ENCODE data around the gene HOXC9.

Gene HOXC9

DNA sequence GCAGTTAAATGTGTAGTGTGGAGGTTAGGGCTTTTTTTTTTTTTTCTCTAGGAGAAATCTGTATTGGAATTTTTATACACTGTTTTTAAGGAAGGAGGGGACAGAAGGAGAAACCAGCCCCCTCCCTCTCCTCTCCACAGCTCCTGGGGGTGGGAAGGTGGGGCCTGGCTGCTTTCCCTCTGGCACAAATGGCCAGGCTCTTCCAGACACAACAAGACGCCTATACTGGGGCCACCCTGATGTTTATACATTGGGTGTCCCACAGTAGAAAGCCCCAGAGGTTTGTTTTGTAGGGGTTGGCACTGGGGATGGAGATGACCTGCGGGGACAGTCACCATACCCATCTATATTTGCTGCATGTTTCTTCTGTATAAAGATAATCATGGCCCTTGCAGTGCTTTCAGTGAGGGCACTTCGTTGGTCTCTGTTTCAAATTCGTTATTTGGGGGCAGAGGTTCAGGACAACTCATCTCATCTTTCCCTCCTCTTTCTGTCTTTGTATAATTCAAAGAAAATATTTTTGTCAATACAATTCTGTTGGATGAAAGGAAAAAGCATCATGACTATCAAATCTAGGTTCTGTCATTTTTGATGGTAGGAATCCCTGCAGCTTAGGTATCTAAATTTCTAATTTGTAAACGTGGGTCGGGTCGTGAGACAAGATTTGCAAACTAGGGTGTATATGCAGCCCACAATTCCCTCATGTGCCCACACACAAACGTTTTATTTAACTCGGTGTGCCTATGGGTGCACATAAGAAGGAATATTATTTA is 23.0 kb upstream of the HOXC9 start:
- DNase-seq = no peak

DNA sequence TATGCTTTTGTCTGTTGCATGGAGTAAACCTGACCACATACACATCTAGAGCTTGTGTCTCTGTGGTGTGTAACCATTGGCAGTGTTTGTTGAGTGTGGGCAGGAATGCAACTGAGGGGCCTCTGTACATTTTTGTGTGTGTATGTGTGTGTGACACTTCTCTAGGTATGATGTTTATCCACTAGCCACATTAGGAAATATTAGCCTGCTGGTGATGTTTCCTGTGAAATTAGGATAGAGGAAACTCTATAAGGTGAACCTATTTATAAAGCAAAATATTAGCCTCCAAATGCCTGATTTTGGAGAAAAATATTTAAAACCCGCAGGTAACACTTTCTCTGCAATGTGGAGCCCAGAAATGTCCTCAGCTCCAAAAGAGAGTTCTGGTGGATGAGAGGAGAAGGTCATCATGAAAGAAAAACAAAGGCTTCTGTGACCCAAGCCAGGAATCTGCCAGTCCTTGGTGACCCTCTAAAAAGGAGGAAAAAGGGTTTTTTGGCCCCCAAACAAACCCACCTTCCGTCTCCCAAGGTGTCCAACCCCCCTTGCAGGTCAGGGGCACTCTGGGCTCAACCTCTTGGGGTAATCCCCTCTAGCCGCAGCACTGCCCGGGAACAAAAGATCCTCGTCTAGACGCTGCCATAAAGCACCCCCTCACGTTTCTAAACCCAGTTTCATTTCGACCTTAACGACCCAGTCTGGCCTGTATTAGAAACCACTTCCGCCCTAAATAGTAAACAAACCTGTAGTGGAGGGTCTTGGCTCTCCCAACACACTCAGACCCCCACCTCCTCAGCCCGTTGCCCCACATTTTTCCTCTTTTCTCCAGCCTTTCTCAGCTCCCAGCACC is 22.1 kb upstream of the HOXC9 start:
- DNase-seq = no peak

DNA sequence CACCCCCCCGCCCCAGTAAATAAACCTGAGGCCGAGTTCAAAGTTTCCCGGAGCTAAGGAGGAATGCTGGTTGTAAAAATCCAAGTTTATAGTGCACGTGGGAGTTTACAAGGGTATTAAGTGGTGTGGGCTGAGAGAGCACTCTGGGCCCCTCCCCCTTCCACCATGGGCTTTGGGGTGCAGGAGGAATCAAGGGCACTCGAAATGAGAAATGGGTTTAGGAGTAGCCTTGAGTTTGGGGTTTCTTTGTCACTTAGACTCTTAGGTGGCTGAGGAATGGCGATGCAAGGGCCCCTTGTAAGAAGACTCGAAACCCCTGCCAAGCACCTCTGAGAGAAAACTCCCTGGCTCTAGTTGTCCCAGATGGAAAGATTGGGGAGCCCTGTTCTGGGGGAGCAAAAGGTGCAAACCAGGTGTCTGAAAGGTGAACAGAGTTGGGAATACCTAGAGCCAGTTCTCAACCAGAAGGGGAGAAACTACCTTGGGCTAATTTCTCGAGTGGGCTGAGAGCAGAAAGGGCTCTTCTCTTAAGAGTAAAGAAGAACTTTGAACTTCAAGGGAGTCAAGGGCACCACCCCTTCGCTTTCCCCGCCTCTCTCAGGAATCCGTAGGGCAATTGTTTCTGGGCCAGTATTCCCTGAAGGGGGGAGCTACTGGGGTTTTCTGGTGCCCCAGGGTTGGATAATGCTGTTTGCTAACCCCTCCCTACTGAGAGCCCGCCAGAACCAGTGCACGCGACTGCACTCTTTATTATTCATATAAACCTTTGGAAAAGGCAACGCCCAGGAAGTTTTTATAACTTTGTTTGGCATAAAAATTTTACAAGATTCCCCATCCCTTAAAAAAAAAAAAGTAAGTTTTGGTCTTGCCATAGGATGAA is 21.2 kb upstream of the HOXC9 start:
- DNase-seq = no peak

DNA sequence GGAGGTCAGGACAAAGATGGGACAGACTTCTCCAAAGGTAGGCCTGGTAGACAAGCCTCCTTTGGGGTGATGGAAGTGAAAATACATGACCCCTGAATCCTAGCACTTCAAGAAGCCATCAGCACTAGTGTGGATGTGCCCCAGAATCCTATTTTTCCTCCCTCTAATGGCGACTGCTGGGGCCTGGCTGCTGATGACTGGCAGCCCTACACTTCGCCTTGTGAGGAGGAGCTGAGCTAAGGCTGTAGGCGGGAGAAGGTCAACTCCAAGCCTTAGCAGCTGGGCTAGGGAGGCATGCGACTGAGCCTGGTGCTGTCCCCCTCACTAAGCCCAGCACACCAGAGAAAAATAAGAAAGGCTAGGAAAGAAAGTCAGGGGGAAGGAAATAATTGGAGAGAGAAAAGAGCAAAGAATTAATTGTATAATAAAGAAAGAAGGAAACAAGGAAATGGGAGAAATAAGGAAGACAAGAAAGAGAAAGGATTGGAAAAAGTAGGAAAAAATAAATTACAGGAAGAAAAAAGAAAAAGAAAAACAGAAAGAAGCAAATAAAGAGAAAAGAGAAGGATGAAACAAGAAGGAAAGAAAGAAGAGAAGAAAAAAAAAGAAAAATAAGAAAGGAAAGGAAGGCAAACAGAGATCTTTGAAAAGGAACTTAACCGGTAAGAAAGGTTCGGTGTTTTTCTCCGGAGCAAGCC is 19.7 kb upstream of the HOXC9 start:
- no peak for DNase-seq

DNA sequence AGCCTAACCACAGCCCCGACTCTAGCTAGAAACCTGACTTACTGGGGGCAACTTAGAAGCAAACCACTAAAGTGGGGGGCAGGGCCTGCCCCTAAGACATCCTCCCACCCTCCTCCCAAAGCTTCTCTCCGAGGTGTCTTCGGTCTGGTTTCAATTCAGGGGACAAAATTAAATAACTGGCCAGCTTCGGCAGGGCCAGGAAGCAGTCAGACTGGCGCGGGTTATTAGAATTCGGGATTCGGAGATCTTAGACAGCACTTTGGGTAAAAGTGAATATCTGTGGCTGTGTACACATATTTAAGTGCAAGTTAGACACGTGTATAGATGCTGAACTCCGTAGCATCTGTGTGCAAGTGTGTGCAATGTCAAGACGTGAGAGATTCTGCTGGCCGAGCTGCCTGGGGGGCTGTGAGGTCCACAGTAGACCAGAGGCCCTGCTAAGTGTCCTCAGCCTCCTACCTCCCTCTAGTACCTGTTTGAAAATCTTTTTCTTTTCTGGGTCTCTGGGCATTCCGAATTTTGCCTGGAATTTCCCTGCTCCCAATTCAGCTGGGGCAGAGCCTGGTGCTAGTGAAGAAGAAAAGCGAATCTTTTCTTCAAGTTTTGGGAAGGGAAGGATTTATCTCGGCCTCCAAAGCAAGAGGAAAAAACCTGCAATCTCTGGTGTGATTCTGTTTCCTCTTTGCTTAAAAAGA is 19.0 kb upstream of the HOXC9 start:
- no peak for DNase-seq

DNA sequence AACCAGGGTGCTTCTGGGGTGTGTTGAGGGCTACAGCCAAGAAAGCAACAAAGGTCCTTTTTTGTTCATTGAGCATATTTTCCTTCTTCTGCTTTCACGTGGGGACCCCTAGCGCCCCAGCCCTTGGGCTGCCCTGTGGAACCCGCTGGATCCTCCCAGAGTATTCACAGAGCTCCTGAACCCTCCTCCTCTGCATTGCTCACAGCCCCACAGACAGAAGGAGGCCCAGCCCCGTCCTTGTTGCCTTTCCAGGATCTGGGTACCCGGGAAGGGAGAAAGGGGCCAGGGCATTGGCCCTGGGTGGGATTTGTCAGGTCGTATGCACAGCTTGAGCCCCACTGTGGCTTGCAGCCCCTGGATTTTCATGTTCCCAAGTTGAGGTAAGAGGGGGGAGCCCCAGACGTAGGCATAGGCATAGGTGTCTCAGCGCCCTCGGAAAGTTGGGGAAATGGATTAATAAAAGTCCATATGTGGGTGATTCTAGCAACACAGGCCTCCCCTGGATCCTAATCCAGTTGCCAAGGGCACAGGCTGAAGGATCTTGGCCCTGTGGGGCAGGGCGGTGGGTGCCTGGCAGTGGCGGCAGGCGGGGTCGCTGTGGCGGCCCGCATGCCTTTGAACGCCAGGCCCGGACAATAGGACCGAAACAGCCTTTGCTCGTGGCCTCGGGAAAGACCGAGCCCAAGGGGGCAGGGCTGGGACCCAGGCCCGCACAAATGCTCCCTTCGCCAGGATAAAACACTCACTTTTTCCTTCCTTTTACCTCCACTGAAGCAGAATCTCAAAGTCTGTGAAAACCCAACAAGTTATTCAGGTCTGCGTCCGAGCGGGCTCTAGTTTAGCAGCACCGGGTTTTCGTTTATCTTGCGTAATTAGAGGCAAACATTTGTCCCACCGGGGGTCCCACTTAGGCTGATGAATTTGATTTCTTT is 18.1 kb upstream of the HOXC9 start:
- DNase-seq = no peak

DNA sequence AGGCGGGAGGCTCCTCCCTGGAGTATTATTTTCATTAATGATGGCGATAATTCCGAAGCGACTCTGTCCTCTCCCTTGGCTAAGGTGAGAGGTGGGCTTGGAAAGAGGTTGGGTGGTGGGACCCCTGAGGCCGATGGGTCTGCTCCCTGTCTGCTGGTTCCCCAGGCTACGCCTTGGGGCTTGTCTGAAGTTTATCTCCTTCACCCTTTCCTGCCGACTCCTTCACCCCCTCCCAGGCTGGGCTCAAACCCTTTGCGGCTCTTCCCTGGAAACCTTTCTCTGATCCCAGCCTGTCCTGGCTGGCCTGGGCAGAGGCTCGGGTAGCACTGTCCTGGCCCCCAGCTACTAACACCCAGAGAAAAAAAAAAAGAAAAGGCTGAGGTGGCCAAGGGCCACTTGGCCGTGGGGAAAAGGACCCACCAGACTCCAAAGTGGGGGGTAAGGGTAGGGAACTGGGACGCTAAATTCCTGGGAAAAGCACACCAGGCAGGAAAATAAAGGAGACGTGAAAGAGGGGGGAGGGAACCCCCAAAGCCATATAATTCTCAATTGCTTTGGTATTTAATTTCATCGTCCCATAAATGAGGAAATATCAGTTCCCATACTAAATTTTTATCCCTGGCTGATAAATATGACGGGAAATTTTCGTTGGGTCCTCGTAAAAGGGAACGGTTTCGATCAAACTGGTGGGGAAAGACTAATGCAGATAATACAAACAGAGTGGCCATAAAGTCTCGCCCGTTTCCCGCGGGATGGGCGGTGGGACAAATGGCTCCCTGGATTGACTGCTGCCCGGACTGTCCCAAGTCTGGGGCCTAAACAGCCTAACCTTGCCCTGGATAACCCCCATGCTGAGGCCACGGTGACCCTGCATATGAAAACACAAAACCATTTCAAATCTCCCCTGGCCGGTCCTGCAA is 17.1 kb upstream of the HOXC9 start:
- no peak for DNase-seq

DNA sequence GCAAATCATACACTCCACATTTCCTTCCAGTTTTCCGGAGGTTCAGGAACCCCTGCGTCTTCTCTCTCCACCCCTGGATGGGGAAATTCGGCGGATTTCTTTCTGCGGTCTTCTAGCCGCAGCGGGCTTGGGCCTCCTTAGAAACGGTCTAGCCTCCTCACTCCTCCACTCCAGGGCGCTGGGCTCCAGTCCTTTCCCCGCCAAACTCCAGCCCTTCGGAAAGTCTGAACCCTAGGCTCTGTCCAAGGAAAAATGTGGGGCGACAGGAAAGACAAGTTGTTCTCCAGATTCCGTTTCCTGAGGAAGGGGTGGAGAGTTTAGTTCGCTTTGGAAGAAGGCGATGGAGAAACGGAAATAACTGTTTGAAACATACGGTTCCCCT is 16.4 kb upstream of the HOXC9 start:
- no peak for DNase-seq

DNA sequence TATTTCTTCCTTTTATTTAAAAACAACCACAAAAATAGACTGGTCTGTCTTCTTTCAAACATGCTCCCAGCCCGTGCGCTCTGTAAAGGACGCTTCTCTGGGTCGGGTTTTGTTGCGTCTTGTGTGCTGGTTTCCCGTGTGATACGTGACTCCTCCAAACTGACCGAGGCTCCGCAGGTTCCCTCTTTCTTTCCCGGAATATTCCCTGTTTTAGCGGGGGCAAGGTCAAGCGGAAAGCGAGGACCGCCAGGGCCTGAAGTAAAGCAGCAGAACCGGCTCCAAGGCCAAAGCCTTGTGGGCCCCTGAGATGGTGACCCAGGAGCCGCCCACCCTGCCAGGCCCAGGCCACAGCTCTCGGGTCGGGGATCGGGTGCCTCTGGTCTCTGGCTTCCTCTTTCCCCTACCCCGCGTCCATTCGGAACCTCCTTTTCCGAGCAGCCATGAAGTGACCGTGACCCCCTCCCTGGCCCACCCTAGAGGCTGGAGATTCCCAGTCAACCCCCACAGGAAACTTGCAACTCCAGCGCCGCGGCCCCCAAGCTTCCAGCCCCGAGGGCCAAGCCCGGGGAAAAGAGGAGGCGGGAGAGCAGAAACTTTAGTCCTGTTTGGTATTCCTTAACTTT is 15.9 kb upstream of the HOXC9 start:
- DNase-seq = no peak

DNA sequence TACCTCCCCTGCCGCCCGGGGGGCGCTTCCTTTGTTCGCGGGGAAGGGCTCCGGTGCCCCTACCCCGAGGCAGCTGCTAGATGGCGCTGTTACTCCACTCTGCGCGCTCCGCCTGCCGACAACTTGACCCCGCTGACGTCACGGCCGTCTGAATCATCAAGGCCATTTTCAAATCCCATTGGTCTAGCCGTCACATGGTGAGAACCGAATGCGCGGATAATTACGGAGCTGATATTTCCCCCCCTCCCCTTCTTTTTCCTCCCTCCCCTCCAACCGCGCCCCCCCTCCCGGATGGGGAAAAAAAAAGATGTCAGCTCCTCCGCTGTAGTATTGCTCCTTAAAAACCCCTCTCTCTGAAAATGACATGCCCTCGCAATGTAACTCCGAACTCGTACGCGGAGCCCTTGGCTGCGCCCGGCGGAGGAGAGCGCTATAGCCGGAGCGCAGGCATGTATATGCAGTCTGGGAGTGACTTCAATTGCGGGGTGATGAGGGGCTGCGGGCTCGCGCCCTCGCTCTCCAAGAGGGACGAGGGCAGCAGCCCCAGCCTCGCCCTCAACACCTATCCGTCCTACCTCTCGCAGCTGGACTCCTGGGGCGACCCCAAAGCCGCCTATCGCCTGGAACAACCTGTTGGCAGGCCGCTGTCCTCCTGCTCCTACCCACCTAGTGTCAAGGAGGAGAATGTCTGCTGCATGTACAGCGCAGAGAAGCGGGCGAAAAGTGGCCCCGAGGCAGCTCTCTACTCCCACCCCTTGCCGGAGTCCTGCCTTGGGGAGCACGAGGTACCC is 14.9 kb upstream of the HOXC9 start, which contains the start of gene HOXC10:
Gene HOXC10, plus strand, starts transcription at position 246 of the 791 bp plus-strand sequence. Its CDS starts 114 bp downstream, at position 360.
- DNase-seq = peak; percentile 54

DNA sequence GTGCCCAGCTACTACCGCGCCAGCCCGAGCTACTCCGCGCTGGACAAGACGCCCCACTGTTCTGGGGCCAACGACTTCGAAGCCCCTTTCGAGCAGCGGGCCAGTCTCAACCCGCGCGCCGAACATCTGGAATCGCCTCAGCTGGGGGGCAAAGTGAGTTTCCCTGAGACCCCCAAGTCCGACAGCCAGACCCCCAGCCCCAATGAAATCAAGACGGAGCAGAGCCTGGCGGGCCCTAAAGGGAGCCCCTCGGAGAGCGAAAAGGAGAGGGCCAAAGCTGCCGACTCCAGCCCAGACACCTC is 14.3 kb upstream of the HOXC9 start:
- DNase-seq = no peak

DNA sequence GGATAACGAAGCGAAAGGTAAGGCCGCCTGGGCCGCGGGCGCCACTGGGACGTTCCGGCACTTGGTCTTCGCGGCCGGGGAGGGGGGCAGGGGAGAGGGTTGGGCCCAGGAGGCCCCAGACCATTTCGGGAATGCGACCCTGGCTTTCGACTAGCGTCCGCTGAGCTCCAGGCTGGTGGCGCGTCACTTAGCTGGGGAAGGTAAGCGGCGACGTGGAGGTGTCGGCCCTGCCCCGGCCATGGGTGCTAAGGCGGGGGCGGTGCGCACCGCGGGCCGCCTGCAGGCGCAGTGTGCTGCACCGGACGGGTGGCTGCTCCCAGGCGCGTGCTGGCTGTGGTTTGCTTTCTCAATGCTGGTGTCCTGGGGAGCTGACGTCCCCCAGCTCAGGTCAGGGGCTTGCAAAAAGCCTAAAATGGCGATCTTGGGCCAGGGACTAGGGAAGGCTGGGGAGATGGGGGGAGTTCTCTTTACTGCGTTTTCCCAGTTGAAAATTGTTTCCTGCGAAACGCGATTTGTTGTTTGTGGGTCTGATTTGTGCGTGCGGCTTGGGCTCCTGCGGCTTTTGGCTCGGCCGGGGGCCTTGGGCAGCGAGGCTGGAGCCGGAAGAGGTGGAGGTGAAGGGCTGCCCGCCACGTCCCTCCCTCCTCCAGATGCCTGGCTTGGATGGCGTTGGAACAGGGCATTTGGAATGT is 13.8 kb upstream of the HOXC9 start:
- DNase-seq = no peak

DNA sequence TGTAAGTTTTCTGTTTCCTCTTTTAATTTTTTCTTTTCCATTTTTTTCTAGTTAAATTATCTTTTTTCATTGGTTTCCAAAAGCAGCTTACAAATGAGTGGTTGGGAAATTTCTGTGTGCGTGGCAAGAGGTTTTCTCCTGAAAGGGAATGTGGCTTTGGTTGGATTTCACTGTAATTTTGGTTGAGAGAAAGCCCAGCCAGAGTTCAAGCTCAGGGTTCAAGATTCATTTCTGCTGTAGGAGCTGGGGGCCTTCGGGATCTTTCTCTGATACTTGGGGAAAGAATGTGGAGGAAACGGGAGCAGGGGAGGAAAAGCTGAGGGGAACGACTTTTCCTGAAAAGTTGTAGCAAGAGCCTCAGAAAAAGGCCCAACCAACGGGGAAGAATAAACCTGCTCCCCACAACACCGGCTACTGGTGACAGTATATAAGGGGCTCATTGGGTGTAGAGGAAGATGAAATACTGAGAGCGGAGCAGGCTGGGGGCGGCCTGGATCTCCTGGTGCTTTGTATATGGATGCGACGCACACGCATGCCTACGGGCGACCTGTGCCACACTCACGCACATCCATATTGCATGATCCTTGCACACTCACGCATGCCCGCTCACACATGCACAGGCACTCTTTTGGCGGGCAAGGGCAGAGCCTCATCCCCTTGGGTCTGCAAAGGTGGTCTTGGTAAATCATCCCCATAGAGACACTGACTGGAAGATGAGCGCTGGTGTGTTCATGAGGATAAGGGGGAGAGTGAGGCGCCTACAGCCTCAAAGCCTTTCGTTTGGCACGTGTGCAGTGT is 13.1 kb upstream of the HOXC9 start:
- no peak for DNase-seq

DNA sequence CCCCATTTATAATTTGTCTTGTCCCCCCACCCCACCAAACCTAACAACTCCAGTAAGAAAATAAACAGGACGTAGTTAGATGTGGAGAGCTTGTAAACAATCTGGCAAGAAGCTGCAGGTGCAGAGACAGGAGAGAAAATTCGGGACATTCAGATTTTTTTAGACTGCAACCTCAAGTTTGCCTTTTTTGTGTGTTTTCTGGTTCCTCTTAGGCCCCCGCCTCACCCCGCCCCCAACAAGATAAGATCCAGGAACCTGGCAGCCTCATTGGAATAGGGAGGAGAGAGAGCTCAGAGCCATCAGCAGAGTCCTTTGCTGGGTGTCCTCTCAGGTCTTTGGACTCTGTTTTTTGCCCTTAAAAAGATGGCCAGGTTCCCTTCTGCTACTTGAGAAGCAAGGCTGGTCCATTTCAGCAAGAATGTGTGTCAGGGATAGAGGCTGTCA is 12.2 kb upstream of the HOXC9 start:
- no peak for DNase-seq

DNA sequence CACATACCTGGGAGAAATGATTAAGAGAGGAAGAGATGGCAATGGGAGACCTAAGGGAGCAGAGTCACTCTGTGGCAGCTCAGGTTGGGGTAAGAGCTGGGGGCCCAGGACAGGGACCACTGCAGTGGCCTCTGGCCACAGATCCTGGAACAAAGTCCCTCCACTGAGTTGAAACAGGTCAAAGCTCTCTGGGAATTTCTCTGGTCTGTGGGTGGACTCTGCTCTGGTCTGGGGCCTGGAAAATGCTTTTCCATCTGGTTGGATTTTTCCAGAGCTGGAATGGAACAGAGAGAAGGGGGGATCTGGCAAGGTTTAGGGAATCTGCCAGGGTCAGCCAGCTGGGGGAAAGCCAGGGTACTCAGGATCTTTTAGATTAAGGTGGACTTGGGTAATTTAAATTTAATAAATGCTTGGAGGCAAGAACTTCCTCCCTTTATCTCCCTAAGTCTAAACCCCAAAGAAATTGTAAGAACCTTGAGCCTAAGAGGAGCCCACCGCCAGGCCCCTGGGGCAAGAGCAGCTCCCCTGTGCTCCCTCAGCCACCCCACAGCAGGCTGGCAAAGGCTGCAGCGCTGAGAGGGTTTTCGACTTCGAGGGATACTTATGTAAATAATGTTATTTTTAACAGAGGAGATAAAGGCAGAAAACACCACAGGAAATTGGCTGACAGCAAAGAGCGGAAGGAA is 11.3 kb upstream of the HOXC9 start:
- no peak for DNase-seq
